ENCODE measurements around the gene CASP2. TPM values are rescaled to one million over a fixed set of nuclear protein-coding genes. Genes with fewer than 3 reads are reported as not detected.

CASP2 gene
- total RNA-seq, 1 experiment from 2014 or later, result 64.1 TPM

GRCh38 chr7:143250199-143250598 lies 38.0 kb upstream of the CASP2 start:
- Histone ChIP-seq H3K9ac (ENCODE audit: low read length) (no peak overlapping the region), H2AFZ (ENCODE audit: low read depth, low read length, poor library complexity, severe bottlenecking) (no peak overlapping the region), H3K36me3 (ENCODE audit: control insufficient read depth in 1 of 2, insufficient read depth in 2 of 2, low read length in 2 of 2) (no peaks in the 10 kb centered on the region), H3K9me3 (ENCODE audit: control insufficient read depth in 1 of 2, insufficient read depth in 1 of 2, low read depth in 1 of 2, low read length in 2 of 2) (no peaks in the 10 kb centered on the region), H3K4me3 (replicated peaks in 1 of 2; ENCODE audit: low read depth in 1 of 2, low read length in 2 of 2) (no peak overlapping the region), H3K4me1 (ENCODE audit: control insufficient read depth in 1 of 2, insufficient read depth in 2 of 2, low read length in 2 of 2) (no peaks in the 10 kb centered on the region), H3K79me2 (ENCODE audit: insufficient read depth, low read length) (no peaks in the 10 kb centered on the region), H3K9me2 (ENCODE audit: insufficient read depth) (no peaks in the 10 kb centered on the region), H3K27ac (ENCODE audit: low read depth, low read length) (no peak overlapping the region), H3K4me2 (ENCODE audit: low read length) (no peak overlapping the region), H3K27me3 (ENCODE audit: insufficient read depth, low read length) (no peaks in the 10 kb centered on the region), H4K20me1 (ENCODE audit: insufficient read depth) (no peaks in the 10 kb centered on the region)
- no TSS peak for BruUV-seq (replicated peaks)
- TF ChIP-seq JUND (IDR thresholded peaks at IDR 0.05), result no peak
- no peak for TF ChIP-seq ZNF274 (IDR thresholded peaks at IDR 0.05; ENCODE audit: low read depth, low read length)
- TF ChIP-seq POLR2AphosphoS5 (IDR thresholded peaks at IDR 0.05; ENCODE audit: low read depth, low read length), result no peak
- TF ChIP-seq FOSL1 (IDR thresholded peaks at IDR 0.05; ENCODE audit: low read depth), result no peak
- TF ChIP-seq ZFX (IDR thresholded peaks at IDR 0.05), result no peak
- no peak for TF ChIP-seq ELF1 (IDR thresholded peaks at IDR 0.05; ENCODE audit: borderline replicate concordance, low read depth)
- no peak for TF ChIP-seq CEBPB (IDR thresholded peaks at IDR 0.05; ENCODE audit: low read depth)
- TF ChIP-seq EGR1 (IDR thresholded peaks at IDR 0.05; ENCODE audit: low read depth), result no peak
- TF ChIP-seq MAX (IDR thresholded peaks at IDR 0.05), result no peak
- TF ChIP-seq EZH2phosphoT487 (IDR thresholded peaks at IDR 0.05; ENCODE audit: borderline replicate concordance), result no peak
- TF ChIP-seq SP1 (IDR thresholded peaks at IDR 0.05; ENCODE audit: low read depth), result no peak
- no peak for TF ChIP-seq ATF3 (IDR thresholded peaks at IDR 0.05)
- TF ChIP-seq YY1 (IDR thresholded peaks at IDR 0.05; ENCODE audit: extremely low read depth, insufficient replicate concordance, low read depth, low read length), result no peak
- intact Hi-C loops (cut with micrococcal nuclease), result no loop called here
- DNase-seq (ENCODE audit: low read depth, low spot score) (no peak), ATAC-seq (no peak)
- ChIA-PET CTCF (no interaction called here), RAD21 (ENCODE audit: low non-redundant PET in 1 of 2, low total read pairs in 2 of 2, uncharacterized antibody in 2 of 2, unreplicated experiment in 2 of 2) (no interaction called here), POLR2A (no interaction called here)

- Histone ChIP-seq H3K4me1 (ENCODE audit: control insufficient read depth in 1 of 2, insufficient read depth in 2 of 2, low read length in 2 of 2) (no peaks in the 10 kb centered on the region), H3K79me2 (ENCODE audit: insufficient read depth, low read length) (no peaks in the 10 kb centered on the region), H3K9me2 (ENCODE audit: insufficient read depth) (no peaks in the 10 kb centered on the region), H3K27me3 (ENCODE audit: insufficient read depth, low read length) (no peaks in the 10 kb centered on the region), H2AFZ (ENCODE audit: low read depth, low read length, poor library complexity, severe bottlenecking) (no peak overlapping the region), H3K9me3 (ENCODE audit: control insufficient read depth in 1 of 2, insufficient read depth in 1 of 2, low read depth in 1 of 2, low read length in 2 of 2) (no peaks in the 10 kb centered on the region), H3K4me3 (replicated peaks in 1 of 2; ENCODE audit: low read depth in 1 of 2, low read length in 2 of 2) (no peak overlapping the region), H4K20me1 (ENCODE audit: insufficient read depth) (no peaks in the 10 kb centered on the region), H3K27ac (ENCODE audit: low read depth, low read length) (no peak overlapping the region), H3K9ac (ENCODE audit: low read length) (no peak overlapping the region), H3K4me2 (ENCODE audit: low read length) (no peak overlapping the region), H3K36me3 (ENCODE audit: control insufficient read depth in 1 of 2, insufficient read depth in 2 of 2, low read length in 2 of 2) (no peaks in the 10 kb centered on the region)
- ATAC-seq (no peak), DNase-seq (ENCODE audit: low read depth, low spot score) (no peak)
- intact Hi-C loops (cut with micrococcal nuclease), result no loop called here
- ChIA-PET CTCF (no interaction called here), POLR2A (no interaction called here), RAD21 (ENCODE audit: low non-redundant PET in 1 of 2, low total read pairs in 2 of 2, uncharacterized antibody in 2 of 2, unreplicated experiment in 2 of 2) (no interaction called here)
- no TSS peak for BruUV-seq (replicated peaks)
- TF ChIP-seq ZNF274 (IDR thresholded peaks at IDR 0.05; ENCODE audit: low read depth, low read length), result no peak
- no peak for TF ChIP-seq EGR1 (IDR thresholded peaks at IDR 0.05; ENCODE audit: low read depth)
- no peak for TF ChIP-seq ATF3 (IDR thresholded peaks at IDR 0.05)
These were observed 37.3 kb upstream of the CASP2 start for GRCh38 chr7:143250822-143251221.

All from HCT116 (cell line).